Karpas-422 (cell line): Measurements from ENCODE around the gene PIGC. TPM values are rescaled to one million over a fixed set of nuclear protein-coding genes. Genes with fewer than 3 reads are reported as not detected.

Source experiments
- DNase-seq: peaks from one replicate; pipeline ENCODE4 v3.0.0-alpha.2; 2015
- H2AFZ ChIP-seq: fragments of 200-600 bp; sonication (generic); 2 replicates; pipeline ENCODE4 v1.6.1; 2014; ENCODE audit warnings: antibody characterized with exemption, low read length, mixed read lengths
- H3K27ac ChIP-seq: fragments of 200-600 bp; sonication (generic); 2 replicates; pipeline ENCODE4 v1.5.1; 2014; ENCODE audit warnings: mild to moderate bottlenecking, low read length, moderate library complexity
- H3K27me3 ChIP-seq: fragments of 200-600 bp; sonication (generic); 2 replicates; pipeline ENCODE4 v1.6.1; 2014; ENCODE audit warnings: low read length, mixed read lengths
- H3K36me3 ChIP-seq: fragments of 200-600 bp; sonication (generic); 2 replicates; pipeline ENCODE4 v1.6.1; 2014; ENCODE audit warnings: low read length, mixed read lengths; ENCODE audit not compliant: insufficient read depth
- H3K4me1 ChIP-seq: fragments of 200-600 bp; sonication (generic); 2 replicates; pipeline ENCODE4 v1.6.1; 2014; ENCODE audit warnings: mild to moderate bottlenecking, low read length, mixed read lengths
- H3K4me2 ChIP-seq: fragments of 200-600 bp; sonication (generic); 2 replicates; pipeline ENCODE4 v1.6.1; 2014; ENCODE audit warnings: low read length, low read depth, mild to moderate bottlenecking; ENCODE audit not compliant: poor library complexity, severe bottlenecking
- H3K4me3 ChIP-seq: fragments of 200-600 bp; sonication (generic); 2 replicates; pipeline ENCODE4 v1.5.1; 2014; ENCODE audit warnings: mild to moderate bottlenecking, antibody characterized with exemption, low read length, mixed read lengths
- H3K79me2 ChIP-seq: fragments of 200-600 bp; sonication (generic); 2 replicates; pipeline ENCODE4 v1.6.1; 2014; ENCODE audit warnings: mild to moderate bottlenecking, low read length, mixed read lengths
- H3K9ac ChIP-seq: fragments of 200-600 bp; sonication (generic); 2 replicates; pipeline ENCODE4 v1.6.0; 2014; ENCODE audit warnings: low read length
- H3K9me2 ChIP-seq: fragments of 200-600 bp; sonication (generic), shearing (Covaris generic); replicated peaks from 2 replicates; pipeline ENCODE4 v1.6.0; 2014; ENCODE audit warnings: mild to moderate bottlenecking, low read length, moderate library complexity; ENCODE audit not compliant: insufficient read depth
- H3K9me3 ChIP-seq: fragments of 300-700, 200-600 bp; sonication (generic); 2 replicates; pipeline ENCODE4 v1.6.1; 2014; ENCODE audit warnings: low read length, mixed read lengths
- H4K20me1 ChIP-seq: fragments of 200-600 bp; sonication (generic); 2 replicates; pipeline ENCODE4 v1.6.1; 2014; ENCODE audit warnings: mild to moderate bottlenecking, antibody characterized with exemption, low read length, low read depth; ENCODE audit not compliant: insufficient read depth
- total RNA-seq: library from RNA; depleted of rRNA; stranded (reverse); fragments of >200 nt; shearing (Covaris generic); gene quantifications from 2 replicates; pipeline ENCODE4 v1.2.3, GENCODE V29; 2014; ENCODE audit warnings: low replicate concordance; rRNA removed

The PIGC gene
- total RNA-seq, 1 experiment from 2014 or later, result 24.7 TPM

- Histone ChIP-seq H3K4me3 (no peak overlapping the region), H3K9ac (no peak overlapping the region), H2AFZ (no peak overlapping the region), H3K27ac (no peak overlapping the region), H3K9me2 (no peaks in the 10 kb centered on the region), H3K27me3 (no peaks in the 10 kb centered on the region), H4K20me1 (no peaks in the 10 kb centered on the region), H3K79me2 (no peaks in the 10 kb centered on the region), H3K9me3 (no peaks in the 10 kb centered on the region), H3K36me3 (no peaks in the 10 kb centered on the region; the same call in 1 of the 2 replicates), H3K4me1 (peaks cover 5% of the 10 kb centered on the region; the same call in 1 of the 2 replicates), H3K4me2 (no peak overlapping the region)
- no peak for DNase-seq
Observed at GRCh38 chr1:172394141-172394751, 49.6 kb downstream of the PIGC start.

DNA sequence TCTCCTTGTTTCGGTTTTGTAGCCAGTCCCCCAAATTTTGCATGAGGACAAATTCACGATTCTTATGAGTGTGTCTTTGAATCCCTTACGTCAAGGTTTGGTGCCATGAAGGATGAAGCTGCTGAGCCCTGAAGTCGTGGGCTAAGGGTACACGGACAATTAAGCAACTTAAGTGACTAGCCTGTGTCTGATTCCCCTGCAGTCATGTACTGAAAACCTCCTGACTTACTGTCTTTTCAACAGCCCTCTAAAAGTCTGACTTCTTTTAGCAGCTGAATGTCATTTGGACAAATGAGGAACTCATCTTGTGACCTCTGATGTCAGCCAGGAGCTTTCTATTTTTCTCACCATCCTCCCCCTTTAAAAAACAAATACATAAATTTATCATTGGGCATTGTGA lies 50.5 kb downstream of the PIGC start:
- no peaks in the 10 kb centered on the region for H3K79me2 ChIP-seq
- no peaks in the 10 kb centered on the region for H3K27me3 ChIP-seq
- no peak overlapping the region for H3K4me3 ChIP-seq
- H3K4me1 ChIP-seq, result peaks cover 5% of the 10 kb centered on the region; the same call in 1 of the 2 replicates
- H4K20me1 ChIP-seq, result no peaks in the 10 kb centered on the region
- H3K27ac ChIP-seq, result no peak overlapping the region
- H3K4me2 ChIP-seq, result peak overlapping the region; percentile 23
- no peak for DNase-seq
- no peak overlapping the region for H2AFZ ChIP-seq
- no peaks in the 10 kb centered on the region; the same call in 1 of the 2 replicates for H3K36me3 ChIP-seq
- no peaks in the 10 kb centered on the region for H3K9me2 ChIP-seq
- no peaks in the 10 kb centered on the region for H3K9me3 ChIP-seq
- H3K9ac ChIP-seq, result no peak overlapping the region

DNA sequence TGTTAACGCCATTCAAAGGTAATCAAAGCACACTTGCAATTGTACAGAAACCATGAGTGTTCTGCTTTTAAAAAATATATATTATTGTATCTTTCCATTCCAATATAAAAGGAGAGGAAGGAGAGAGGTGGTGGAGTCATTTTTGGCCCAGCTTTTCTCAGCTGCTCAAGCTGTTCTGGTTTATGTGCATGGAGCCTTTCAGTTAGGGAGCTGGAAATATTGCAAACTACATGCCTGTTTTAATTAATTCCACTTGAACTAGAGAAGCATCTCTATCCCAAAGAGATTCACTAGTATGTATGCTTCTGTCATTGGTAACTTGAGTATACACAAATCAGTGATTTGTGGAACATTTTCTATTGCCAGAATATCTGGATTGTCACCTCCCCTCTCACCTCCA lies 51.9 kb downstream of the PIGC start:
- no peaks in the 10 kb centered on the region; the same call in 1 of the 2 replicates for H3K36me3 ChIP-seq
- H3K4me3 ChIP-seq, result no peak overlapping the region
- H3K79me2 ChIP-seq, result no peaks in the 10 kb centered on the region
- no peak overlapping the region for H2AFZ ChIP-seq
- H3K9me2 ChIP-seq, result no peaks in the 10 kb centered on the region
- no peaks in the 10 kb centered on the region for H3K9me3 ChIP-seq
- no peak for DNase-seq
- no peak overlapping the region for H3K27ac ChIP-seq
- H3K4me2 ChIP-seq, result no peak overlapping the region
- H4K20me1 ChIP-seq, result no peaks in the 10 kb centered on the region
- H3K27me3 ChIP-seq, result no peaks in the 10 kb centered on the region
- H3K4me1 ChIP-seq, result peaks cover 5% of the 10 kb centered on the region; the same call in 1 of the 2 replicates
- no peak overlapping the region for H3K9ac ChIP-seq

Other genes starting within 250 kb of the PIGC start
- gene C1orf105, start 23.4 kb downstream of the PIGC start, total RNA-seq, result not detected in 2 replicates
- gene SUCO, start 89.1 kb upstream of the PIGC start, total RNA-seq, result 22.9 and 52.3 TPM in 2 replicates
- gene FASLG, start 215.0 kb upstream of the PIGC start, total RNA-seq, result not detected in 2 replicates